ENCODE data around the gene TYRO3. TPM values are rescaled to one million over a fixed set of nuclear protein-coding genes. Genes with fewer than 3 reads are reported as not detected.

The TYRO3 gene
- total RNA-seq, 2 experiments from 2014 or later: 0.42 to 0.47 TPM

DNA sequence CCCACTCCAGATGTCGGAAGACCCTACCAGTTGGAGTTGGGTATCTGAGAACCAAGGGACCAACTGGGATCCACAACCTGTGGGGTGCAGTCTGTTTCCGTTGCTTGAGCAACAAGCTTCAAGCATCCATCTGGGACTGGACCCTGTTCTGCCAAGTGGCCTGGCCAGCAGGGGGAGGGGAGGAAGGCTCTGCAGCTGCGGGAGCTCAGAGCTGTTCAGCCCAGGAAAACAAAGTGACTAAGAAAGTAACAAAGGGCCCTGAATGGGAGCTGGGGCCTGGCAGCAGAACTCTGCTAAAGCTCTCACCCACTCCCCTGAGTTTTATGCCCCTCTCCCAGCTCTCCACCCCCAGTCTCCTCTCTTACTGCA, 2.7 kb downstream of the TYRO3 start:
- ChIA-PET CTCF (no interaction called here), POLR2A (interaction anchor here (1.0 kb wide), 1 partner anchor 17 kb away, joined by 3 read pairs; the partner anchor contains the start of gene RPAP1)
- ATAC-seq (ENCODE audit: poor library complexity) (no peak), DNase-seq (no peak)
- intact Hi-C loops (cut with DNase I, micrococcal nuclease): no loop called here
- H3K4me3 Mint-ChIP-seq: no peak overlapping the region
- peaks cover 25% of the 10 kb centered on the region for H3K27me3 Mint-ChIP-seq
- H3K36me3 Mint-ChIP-seq (ENCODE audit: low read depth): no peaks in the 10 kb centered on the region
- H3K9me3 Mint-ChIP-seq: no peaks in the 10 kb centered on the region
- no peak overlapping the region for H3K4me3 ChIP-seq (ENCODE audit: low read length)
- H3K27ac Mint-ChIP-seq: no peak overlapping the region
- peaks cover 22% of the 10 kb centered on the region for H3K4me1 ChIP-seq (ENCODE audit: insufficient read depth, low read length)
- no peak overlapping the region for H3K27ac ChIP-seq (ENCODE audit: low read depth in 1 of 2, low read length in 2 of 2)
- no peaks in the 10 kb centered on the region for H3K9me3 ChIP-seq (ENCODE audit: control insufficient read depth in 1 of 2, insufficient read depth in 1 of 2, low read length in 2 of 2)
- H3K4me1 Mint-ChIP-seq (ENCODE audit: low read depth): peaks cover 26% of the 10 kb centered on the region
- TF ChIP-seq, protein P1, sequence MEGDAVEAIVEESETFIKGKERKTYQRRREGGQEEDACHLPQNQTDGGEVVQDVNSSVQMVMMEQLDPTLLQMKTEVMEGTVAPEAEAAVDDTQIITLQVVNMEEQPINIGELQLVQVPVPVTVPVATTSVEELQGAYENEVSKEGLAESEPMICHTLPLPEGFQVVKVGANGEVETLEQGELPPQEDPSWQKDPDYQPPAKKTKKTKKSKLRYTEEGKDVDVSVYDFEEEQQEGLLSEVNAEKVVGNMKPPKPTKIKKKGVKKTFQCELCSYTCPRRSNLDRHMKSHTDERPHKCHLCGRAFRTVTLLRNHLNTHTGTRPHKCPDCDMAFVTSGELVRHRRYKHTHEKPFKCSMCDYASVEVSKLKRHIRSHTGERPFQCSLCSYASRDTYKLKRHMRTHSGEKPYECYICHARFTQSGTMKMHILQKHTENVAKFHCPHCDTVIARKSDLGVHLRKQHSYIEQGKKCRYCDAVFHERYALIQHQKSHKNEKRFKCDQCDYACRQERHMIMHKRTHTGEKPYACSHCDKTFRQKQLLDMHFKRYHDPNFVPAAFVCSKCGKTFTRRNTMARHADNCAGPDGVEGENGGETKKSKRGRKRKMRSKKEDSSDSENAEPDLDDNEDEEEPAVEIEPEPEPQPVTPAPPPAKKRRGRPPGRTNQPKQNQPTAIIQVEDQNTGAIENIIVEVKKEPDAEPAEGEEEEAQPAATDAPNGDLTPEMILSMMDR (IDR thresholded peaks at IDR 0.05): no peak
- peaks cover 6 to 8% of the 10 kb centered on the region in 2 experiments for H3K27me3 ChIP-seq (ENCODE audit: control insufficient read depth in 1 of 2, insufficient read depth in 2 of 2, low read length in 2 of 2)
- no peaks in the 10 kb centered on the region for H3K36me3 ChIP-seq (ENCODE audit: insufficient read depth, low read length)

DNA sequence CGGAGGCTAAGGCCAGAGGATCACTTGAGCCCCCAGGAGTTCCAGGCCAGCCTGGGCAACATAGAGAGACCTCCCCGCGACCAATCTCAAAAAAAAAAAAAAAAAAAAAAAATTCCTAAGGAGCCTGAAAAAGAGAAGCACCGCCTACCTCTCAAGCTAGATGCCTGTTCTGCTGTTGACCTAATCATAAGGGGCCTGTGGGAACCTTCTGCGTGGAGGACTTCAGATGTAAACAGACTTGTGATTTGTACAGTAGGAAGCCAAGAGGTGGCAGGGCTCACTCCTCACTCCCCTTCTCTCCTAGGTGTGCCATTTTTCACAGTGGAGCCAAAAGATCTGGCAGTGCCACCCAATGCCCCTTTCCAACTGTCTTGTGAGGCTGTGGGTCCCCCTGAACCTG, 3.2 kb downstream of the TYRO3 start:
- peaks cover 25% of the 10 kb centered on the region for H3K27me3 Mint-ChIP-seq
- no peak overlapping the region for H3K27ac Mint-ChIP-seq
- POLR2A ChIA-PET: interaction anchor here (1.0 kb wide), 1 partner anchor 18 kb away, joined by 3 read pairs; the partner anchor contains the start of gene RPAP1
- peaks cover 26% of the 10 kb centered on the region for H3K4me1 Mint-ChIP-seq (ENCODE audit: low read depth)
- H3K27ac ChIP-seq (ENCODE audit: low read depth in 1 of 2, low read length in 2 of 2): no peak overlapping the region
- peaks cover 22% of the 10 kb centered on the region for H3K4me1 ChIP-seq (ENCODE audit: insufficient read depth, low read length)
- peaks cover 6 to 8% of the 10 kb centered on the region in 2 experiments for H3K27me3 ChIP-seq (ENCODE audit: control insufficient read depth in 1 of 2, insufficient read depth in 2 of 2, low read length in 2 of 2)
- no peak for DNase-seq
- no peaks in the 10 kb centered on the region for H3K36me3 Mint-ChIP-seq (ENCODE audit: low read depth)
- TF ChIP-seq, protein P1 (IDR thresholded peaks at IDR 0.05): no peak
- no peak overlapping the region for H3K4me3 ChIP-seq (ENCODE audit: low read length)
- intact Hi-C loops (cut with DNase I, micrococcal nuclease): no loop called here
- H3K4me3 Mint-ChIP-seq: peak overlapping the region; percentile 17
- no peaks in the 10 kb centered on the region for H3K36me3 ChIP-seq (ENCODE audit: insufficient read depth, low read length)
- no peaks in the 10 kb centered on the region for H3K9me3 ChIP-seq (ENCODE audit: control insufficient read depth in 1 of 2, insufficient read depth in 1 of 2, low read length in 2 of 2)
- H3K9me3 Mint-ChIP-seq: no peaks in the 10 kb centered on the region
- CTCF ChIA-PET: no interaction called here
- no peak for ATAC-seq (ENCODE audit: poor library complexity)

DNA sequence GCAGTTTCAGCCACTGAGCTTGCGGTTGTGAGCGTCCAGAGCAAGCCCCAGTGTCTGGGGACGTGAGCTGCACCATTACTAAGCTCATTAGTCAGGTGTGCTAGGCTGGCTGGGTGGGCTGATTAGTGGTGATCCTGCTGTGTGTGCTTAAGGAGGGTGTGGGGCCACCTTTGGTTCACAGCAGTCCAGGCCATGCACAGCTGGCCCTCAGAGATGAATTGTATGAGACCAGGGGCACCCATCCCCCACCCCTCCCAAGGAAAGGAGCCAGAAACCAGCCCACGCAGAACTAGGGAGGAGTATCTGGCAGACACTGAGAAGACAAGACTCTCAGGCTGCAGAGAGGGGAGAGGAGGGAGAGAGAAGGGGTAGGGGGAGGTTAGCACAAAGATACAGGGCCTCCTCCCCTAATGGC, 3.8 kb downstream of the TYRO3 start:
- Mint-ChIP-seq H3K36me3 (ENCODE audit: low read depth) (no peaks in the 10 kb centered on the region), H3K27ac (no peak overlapping the region), H3K27me3 (peaks cover 25% of the 10 kb centered on the region), H3K4me1 (ENCODE audit: low read depth) (peaks cover 21% of the 10 kb centered on the region), H3K9me3 (no peaks in the 10 kb centered on the region), H3K4me3 (no peak overlapping the region)
- CTCF ChIA-PET: no interaction called here
- H3K36me3 ChIP-seq (ENCODE audit: insufficient read depth, low read length): no peaks in the 10 kb centered on the region
- H3K4me3 ChIP-seq (ENCODE audit: low read length): no peak overlapping the region
- POLR2A ChIA-PET: no interaction called here
- no peak overlapping the region for H3K27ac ChIP-seq (ENCODE audit: low read depth in 1 of 2, low read length in 2 of 2)
- no peaks in the 10 kb centered on the region for H3K9me3 ChIP-seq (ENCODE audit: control insufficient read depth in 1 of 2, insufficient read depth in 1 of 2, low read length in 2 of 2)
- DNase-seq: no peak
- TF ChIP-seq, protein P1 (IDR thresholded peaks at IDR 0.05): no peak
- peaks cover 18% of the 10 kb centered on the region for H3K4me1 ChIP-seq (ENCODE audit: insufficient read depth, low read length)
- intact Hi-C loops (cut with DNase I, micrococcal nuclease): no loop called here
- H3K27me3 ChIP-seq (ENCODE audit: control insufficient read depth in 1 of 2, insufficient read depth in 2 of 2, low read length in 2 of 2): peaks cover 6 to 8% of the 10 kb centered on the region in 2 experiments
- ATAC-seq (ENCODE audit: poor library complexity): no peak
